ENCODE measurements around the gene SLC37A1.

DNA sequence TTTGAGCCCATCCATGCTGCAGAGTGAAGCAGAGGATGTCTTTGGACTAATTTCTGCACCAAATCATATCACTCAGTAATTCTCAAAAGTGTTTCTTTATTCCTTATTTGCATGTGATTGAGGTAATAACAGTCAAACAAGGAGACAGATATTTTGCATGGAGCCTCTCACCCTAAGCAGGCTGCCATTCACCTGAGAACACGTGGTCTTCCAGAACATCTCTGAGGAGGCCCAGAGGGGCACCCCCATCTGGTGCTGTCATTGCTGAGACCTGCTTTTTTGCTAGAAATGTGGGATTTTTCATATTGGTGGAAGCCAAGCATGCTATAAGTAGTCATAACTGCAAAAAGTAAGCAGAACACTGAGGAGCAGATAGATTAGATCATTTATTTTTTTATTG is 7.7 kb downstream of the SLC37A1 start:
- TF ChIP-seq CTCF (conservative IDR thresholded peaks at IDR 0.05; ENCODE audit: low read depth, low read length) (no peak), EZH2 (IDR thresholded peaks at IDR 0.05; ENCODE audit: low read length, unreplicated experiment) (no peak), EZH2phosphoT487 (IDR thresholded peaks at IDR 0.05; ENCODE audit: borderline replicate concordance, low read length) (no peak)
